Liver (tissue), 3 donors: Measurements from ENCODE around the gene ADAMTS2.

Experiments
- EGR1 ChIP-seq, 2 donors: IDR thresholded peaks; 2 replicates each; pipeline ENCODE4 v1.6.1; 2016 to 2018; ENCODE audit warnings: antibody characterized with exemption in 2 of 2, low read depth in 2 of 2
- FOXA1 ChIP-seq: IDR thresholded peaks from 2 replicates; pipeline ENCODE4 v1.6.1; 2016; ENCODE audit warnings: antibody characterized with exemption
- GABPA ChIP-seq, 2 donors: IDR thresholded peaks in 1 of 2; conservative IDR thresholded peaks in 1 of 2; 2 replicates each; pipeline ENCODE4 v1.6.1; 2016; ENCODE audit warnings: antibody characterized with exemption in 2 of 2, mild to moderate bottlenecking in 1 of 2, moderate library complexity in 1 of 2
- MAX ChIP-seq: IDR thresholded peaks from 2 replicates; pipeline ENCODE4 v1.6.1; 2016; ENCODE audit warnings: antibody characterized with exemption
- NR2F2 ChIP-seq: IDR thresholded peaks from 2 replicates; pipeline ENCODE4 v1.6.1; 2016; ENCODE audit warnings: antibody characterized with exemption
- RAD21 ChIP-seq, 2 donors: IDR thresholded peaks; 2 replicates each; pipeline ENCODE4 v1.6.1; 2016; ENCODE audit warnings: antibody characterized with exemption in 2 of 2, mild to moderate bottlenecking in 2 of 2
- RXRA ChIP-seq, 2 donors: IDR thresholded peaks; 2 replicates each; pipeline ENCODE4 v1.6.1; 2017 to 2018; ENCODE audit warnings: antibody characterized with exemption in 2 of 2, mild to moderate bottlenecking in 1 of 2
- SP1 ChIP-seq: IDR thresholded peaks from 2 replicates; pipeline ENCODE4 v1.6.1; 2018; ENCODE audit warnings: antibody characterized with exemption, mild to moderate bottlenecking
- TAF1 ChIP-seq: conservative IDR thresholded peaks from 2 replicates; pipeline ENCODE4 v1.6.1; 2016; ENCODE audit warnings: antibody characterized with exemption, mild to moderate bottlenecking
- ZBTB33 ChIP-seq: IDR thresholded peaks from 2 replicates; pipeline ENCODE4 v1.6.1; 2016; ENCODE audit warnings: antibody characterized with exemption
- TF ChIP-seq, protein P1 (sequence below): fragments of 150-350 bp; IDR thresholded peaks from 2 replicates; pipeline ENCODE4 v1.5.1; 2017; ENCODE audit warnings: improper control_type of control experiment, low read depth, low read length; ENCODE audit not compliant: missing input control
- TF ChIP-seq, protein P2 (sequence below): IDR thresholded peaks from 2 replicates; pipeline ENCODE4 v1.6.1; 2016; ENCODE audit warnings: antibody characterized with exemption
- TF ChIP-seq, protein P3 (sequence below): IDR thresholded peaks from 2 replicates; pipeline ENCODE4 v1.6.1; 2016; ENCODE audit warnings: antibody characterized with exemption, mild to moderate bottlenecking
- donor health status: healthy.
- donor health status: healthy.

DNA sequence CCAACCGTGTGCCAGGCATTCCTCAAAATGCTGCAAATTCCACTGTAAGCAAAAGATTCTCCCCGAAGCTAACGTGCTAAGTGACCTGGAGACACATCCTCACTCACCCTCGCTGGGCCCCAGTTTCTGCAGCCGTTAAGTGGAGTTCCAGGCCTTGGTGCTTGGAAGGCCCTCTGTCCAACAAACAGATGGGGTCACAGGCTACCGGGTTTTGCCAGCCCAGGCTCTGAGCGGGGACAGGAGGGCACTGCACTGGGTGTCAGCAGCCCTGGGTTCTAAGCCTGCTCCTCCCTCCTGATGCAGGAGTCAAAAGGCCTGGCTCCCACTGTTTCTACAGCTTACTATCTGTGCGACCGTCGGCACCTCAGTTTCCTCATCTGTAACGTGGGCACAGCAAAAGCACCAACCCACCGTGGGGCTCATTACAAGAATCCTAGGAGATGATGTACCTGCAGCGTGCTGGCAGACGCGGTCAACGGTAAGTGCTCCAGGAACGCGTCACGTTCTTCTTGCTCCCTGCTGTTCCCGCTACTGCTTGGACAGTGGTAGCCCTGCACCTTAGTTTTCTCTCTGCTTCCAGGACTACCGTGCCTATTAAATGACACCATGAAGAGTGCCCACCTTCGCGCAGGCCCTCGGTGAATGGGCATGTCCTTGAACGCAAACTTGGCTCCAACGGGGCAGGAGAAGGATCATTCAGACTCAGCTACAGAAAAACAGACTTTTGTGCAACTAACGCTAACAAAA is 84.8 kb downstream of the ADAMTS2 start:
- TF ChIP-seq, protein P1, sequence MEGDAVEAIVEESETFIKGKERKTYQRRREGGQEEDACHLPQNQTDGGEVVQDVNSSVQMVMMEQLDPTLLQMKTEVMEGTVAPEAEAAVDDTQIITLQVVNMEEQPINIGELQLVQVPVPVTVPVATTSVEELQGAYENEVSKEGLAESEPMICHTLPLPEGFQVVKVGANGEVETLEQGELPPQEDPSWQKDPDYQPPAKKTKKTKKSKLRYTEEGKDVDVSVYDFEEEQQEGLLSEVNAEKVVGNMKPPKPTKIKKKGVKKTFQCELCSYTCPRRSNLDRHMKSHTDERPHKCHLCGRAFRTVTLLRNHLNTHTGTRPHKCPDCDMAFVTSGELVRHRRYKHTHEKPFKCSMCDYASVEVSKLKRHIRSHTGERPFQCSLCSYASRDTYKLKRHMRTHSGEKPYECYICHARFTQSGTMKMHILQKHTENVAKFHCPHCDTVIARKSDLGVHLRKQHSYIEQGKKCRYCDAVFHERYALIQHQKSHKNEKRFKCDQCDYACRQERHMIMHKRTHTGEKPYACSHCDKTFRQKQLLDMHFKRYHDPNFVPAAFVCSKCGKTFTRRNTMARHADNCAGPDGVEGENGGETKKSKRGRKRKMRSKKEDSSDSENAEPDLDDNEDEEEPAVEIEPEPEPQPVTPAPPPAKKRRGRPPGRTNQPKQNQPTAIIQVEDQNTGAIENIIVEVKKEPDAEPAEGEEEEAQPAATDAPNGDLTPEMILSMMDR, result no peak
- no peak for TF ChIP-seq RXRA (IDR thresholded peaks at IDR 0.05)
- no peak for TF ChIP-seq FOXA1
- no peak for TF ChIP-seq TAF1
- no peak for TF ChIP-seq SP1
- TF ChIP-seq, protein P2, sequence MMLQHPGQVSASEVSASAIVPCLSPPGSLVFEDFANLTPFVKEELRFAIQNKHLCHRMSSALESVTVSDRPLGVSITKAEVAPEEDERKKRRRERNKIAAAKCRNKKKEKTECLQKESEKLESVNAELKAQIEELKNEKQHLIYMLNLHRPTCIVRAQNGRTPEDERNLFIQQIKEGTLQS, result no peak
- no peak for TF ChIP-seq RAD21 (IDR thresholded peaks at IDR 0.05)
- no peak for TF ChIP-seq GABPA (IDR thresholded peaks at IDR 0.05 in 1 of 2, conservative IDR thresholded peaks at IDR 0.05 in 1 of 2)
- TF ChIP-seq, protein P3, sequence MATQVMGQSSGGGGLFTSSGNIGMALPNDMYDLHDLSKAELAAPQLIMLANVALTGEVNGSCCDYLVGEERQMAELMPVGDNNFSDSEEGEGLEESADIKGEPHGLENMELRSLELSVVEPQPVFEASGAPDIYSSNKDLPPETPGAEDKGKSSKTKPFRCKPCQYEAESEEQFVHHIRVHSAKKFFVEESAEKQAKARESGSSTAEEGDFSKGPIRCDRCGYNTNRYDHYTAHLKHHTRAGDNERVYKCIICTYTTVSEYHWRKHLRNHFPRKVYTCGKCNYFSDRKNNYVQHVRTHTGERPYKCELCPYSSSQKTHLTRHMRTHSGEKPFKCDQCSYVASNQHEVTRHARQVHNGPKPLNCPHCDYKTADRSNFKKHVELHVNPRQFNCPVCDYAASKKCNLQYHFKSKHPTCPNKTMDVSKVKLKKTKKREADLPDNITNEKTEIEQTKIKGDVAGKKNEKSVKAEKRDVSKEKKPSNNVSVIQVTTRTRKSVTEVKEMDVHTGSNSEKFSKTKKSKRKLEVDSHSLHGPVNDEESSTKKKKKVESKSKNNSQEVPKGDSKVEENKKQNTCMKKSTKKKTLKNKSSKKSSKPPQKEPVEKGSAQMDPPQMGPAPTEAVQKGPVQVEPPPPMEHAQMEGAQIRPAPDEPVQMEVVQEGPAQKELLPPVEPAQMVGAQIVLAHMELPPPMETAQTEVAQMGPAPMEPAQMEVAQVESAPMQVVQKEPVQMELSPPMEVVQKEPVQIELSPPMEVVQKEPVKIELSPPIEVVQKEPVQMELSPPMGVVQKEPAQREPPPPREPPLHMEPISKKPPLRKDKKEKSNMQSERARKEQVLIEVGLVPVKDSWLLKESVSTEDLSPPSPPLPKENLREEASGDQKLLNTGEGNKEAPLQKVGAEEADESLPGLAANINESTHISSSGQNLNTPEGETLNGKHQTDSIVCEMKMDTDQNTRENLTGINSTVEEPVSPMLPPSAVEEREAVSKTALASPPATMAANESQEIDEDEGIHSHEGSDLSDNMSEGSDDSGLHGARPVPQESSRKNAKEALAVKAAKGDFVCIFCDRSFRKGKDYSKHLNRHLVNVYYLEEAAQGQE, result no peak
- no peak for TF ChIP-seq MAX
- TF ChIP-seq EGR1 (IDR thresholded peaks at IDR 0.05; ENCODE audit: low read depth in 2 of 2), result no peak
- TF ChIP-seq ZBTB33, result no peak
- no peak for TF ChIP-seq NR2F2
